GM21528 (cell line): ENCODE results near the gene EPB41L1.

Source experiments
- ATAC-seq: cut with Tn5 transposase; IDR thresholded peaks from one replicate; pipeline ENCODE4 v1.9.1; 2021; ENCODE audit warnings: mild to moderate bottlenecking, moderate library complexity; ENCODE audit not compliant: unreplicated experiment, low FRiP score

EPB41L1 gene

DNA sequence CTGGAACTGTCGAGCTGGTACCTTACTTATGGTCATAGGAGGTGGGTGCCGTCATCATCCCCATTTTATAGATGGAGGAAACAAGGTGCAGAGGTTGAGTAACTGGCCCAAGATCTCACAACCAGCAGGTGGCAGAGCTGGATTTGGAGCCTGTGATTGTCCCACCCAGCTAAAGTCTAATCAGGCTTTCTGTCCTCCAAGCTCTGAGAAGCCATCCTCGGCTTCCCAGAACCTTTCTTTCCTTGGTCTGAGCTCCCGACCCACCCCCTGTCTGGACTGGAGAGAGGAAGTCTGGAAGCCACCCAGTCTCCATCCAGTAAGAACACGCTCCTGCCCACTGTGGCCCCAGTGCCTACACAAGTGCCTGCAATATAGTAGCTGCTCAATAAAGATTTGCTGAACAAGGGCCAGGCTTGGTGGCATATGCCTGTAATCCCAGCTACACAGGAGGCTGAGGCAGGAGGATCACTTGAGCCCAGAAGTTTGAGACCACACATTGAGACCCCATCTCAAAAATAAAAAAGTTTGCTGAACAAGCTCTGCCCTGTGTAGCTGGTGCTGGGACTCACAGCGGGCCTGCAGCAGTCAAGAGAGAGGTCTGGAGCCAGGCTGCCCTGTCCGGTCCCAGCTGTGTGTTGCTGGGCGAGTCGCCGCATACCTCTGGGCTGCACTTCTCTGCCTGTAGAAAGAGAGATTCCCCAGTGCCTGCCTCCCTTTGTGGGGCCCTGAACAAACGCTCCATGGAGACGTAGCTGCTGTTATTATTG, 119.1 kb downstream of the EPB41L1 start:
- ATAC-seq = no peak

DNA sequence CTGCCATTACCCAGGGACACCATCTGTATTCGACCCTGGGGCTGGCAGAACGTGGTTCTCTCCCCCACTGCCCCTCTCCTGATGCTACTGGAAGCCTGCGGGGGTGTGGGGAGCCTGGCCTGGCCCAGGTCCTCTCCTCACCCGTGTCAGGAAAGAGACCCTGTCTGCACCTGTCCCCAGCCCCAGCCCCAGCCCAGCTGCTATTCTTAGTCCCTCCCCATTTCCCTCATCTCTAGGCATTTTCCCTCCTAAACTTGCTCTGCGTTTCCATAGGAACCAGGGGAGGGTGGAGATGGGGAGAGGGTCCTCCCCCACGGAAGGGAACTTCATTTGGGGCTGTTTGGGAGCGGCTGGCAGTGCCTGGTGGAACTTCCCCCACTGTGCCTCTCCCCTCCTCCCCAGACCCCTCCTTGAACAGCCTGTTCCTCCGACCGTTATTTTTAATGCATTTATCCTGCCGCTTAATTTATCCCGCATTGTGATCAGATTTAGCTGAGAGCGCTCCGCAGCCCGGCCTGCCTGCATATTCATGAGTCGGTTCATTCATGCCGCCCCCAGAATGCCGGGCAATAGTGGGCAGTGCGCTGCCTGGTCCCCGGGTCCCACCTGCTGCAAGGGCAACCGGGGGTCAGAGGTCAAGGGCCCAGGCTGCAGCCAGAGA, 119.8 kb downstream of the EPB41L1 start:
- ATAC-seq = no peak

DNA sequence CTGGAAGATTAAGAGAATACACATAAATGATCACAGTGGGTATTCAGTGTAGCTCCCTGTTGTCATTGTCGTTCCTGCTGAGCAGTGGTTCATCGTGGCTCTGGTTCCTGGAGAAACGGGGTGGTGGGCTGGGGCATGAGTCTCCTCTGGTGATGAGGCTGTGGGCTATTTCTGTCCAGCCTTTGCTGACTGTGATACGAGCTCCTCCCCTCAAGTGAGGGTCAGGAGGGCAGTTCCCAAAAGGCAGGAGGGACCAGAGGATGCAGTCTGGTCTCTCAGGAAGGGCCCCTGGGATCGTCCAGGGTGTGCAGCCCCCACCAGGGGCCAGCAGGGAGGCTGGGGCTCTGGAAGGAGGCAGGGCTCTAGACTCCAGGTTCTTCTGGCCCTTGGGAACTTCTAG, 120.5 kb downstream of the EPB41L1 start:
- no peak for ATAC-seq

DNA sequence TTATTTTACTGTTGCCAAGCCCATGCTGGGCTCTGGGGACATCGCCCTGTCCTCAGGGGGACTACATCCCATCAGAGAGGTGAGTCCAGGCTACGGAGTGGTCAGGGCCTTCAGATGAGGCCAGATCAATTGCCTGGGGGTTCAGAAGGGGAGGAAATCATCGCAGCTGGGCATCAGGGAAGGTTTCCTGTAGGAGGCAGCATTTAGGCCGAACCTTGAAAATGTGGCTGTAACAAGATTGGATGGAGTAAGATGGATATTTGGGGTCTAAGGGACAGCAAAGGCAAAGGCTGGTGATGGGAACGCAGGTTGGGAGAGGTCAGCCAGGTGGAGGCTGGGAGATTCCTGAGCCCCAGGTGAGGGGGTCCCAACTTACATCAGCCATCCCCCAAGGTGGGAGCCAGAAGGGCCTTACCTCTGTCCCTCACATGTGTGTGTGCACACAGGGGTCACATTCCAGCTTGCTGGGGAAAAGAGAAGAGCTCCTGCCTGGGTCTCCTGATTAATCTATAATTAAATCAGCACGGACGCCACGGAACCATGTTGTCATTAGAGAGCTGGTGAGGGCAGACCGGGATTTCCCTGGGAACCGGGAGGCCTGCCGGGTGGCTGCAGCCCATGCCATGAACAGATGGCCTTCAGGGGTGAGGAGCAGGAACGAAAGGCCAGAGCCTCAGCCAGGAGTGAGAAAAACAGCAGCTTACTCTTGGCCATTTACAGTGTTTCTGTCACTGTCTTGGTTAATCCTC, 121.1 kb downstream of the EPB41L1 start:
- ATAC-seq = no peak

DNA sequence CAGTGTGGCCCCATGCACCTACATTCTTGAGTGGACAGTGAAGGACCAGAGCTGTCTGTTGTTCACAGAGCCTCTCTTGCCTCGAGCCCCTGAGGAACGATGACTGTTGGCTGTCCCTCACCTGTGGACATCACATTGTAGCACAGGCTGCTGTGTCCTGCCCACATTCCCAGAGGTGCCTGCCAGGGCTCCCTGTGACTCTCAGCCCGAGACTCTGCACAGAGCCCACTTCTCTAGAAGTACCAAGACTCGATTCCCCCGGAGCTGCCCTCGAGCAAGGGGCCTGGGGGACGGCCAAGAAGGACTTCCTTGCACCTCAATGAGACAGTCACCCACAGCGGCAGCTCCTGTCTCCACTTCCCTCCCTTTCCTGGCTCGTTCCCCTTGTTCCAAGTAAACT, 123.0 kb downstream of the EPB41L1 start:
- no peak for ATAC-seq

DNA sequence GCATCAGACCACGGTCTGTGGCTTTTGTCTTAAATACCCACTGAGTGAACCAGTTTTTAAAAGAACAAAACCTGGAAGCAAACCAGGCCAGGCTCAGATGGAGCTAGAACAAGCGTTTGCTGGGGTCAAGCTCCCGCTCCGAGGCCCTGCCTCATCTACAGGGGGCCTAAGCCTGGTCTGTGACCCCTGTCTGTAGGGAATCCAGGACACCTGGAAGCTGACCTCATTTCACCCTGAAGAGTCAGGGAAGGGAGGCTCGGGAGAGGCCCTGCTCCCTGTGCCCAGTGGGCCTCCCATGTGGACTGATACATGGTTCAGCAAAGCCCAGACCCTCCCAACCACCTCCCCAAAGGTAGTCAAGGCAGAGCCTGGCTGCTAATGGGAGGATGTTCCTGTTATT, 124.8 kb downstream of the EPB41L1 start:
- ATAC-seq = no peak

DNA sequence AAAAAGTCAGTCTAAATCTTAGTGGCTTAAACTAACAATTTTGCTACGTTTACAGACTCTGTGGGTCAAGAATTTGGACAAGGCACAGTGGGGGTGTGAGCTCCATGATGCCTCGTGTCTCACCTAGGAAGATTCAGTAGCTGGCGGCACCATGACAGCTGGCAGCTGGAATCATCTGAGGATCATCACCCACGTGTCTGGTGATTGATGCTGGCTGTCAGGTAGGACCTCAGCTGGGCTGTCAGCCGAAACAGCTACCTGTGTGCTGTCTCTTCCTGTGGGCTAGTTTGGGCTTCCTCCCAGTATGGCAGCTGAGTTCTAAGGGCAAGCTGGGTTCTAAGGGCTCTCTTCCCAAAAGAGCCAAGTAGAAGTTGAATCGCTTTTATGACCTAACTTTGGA, 125.2 kb downstream of the EPB41L1 start:
- ATAC-seq = no peak

DNA sequence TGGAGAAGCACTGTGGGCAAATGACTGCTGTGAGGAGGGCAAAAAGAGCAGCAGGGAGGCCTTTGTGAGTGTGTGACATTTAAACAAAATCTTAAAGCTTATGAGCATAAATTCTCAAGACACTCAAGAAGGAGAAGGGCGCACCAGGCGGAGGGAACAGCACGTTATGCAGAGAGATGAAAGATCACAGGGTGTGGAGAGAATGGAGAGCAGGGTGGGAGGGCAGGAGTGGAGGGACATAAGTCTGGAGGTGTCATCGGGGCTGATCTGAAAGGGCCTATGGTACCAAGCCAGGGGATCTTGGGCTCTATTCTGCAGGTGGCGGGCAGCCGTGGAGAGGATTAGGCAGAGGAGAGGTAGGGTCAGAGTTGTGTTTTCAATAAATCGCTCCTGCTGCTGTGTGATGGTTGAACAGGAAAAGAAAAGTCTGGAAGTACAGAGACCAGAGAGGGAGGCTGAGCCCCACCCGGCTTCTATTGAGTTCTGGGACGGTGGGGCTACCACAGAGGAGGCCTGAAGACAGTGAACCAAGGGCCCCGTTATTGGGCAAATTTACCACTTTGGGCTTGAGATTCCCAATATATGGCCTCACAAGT, 127.3 kb downstream of the EPB41L1 start:
- ATAC-seq = no peak
